HG02884 (cell line): Measurements from ENCODE around the gene UBE2N.
"Not testable (repeated sequence)": the region's sequence is repeated elsewhere in the genome, so short reads cannot be mapped to it uniquely, and the experiment has no call there.

Experiments used
- ATAC-seq: cut with Tn5 transposase; IDR thresholded peaks from one replicate; pipeline ENCODE4 v1.9.1; 2021; ENCODE audit warnings: mild to moderate bottlenecking, moderate library complexity; ENCODE audit not compliant: unreplicated experiment

The UBE2N gene

DNA sequence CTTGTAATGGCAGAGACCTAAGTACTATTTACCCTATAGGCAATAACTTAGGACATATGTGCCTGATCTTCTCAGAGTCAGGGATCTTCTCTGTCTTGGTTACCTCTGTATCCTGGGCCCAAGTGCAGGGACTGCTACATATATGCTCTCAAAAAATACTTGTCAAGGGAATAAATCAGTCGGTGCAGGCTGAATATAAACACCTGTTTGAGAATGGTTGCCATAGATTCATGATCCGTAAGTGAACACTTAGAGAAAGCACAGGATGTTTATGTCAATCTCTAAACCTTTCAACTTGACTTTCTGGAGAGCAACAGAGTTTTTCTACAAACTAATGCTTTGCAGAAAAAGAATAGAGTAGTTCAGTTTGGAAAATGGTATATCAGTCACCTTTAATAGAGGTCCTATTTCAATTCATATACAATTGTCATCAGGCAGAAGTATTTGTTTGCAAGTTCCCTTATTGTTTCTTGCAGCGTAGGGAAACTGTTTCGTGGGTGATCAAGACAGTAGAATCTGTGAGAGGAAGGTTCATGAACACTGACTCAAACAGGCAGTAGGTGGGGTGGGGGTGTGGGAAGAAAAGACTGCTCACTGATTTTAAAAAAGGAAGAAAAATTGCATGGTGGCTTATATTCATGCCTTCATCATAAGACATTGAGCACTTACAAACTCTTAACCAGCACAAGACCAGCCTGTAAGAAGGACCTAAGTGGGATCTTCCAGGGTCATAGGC is 6.0 kb upstream of the UBE2N start:
- no peak for ATAC-seq

DNA sequence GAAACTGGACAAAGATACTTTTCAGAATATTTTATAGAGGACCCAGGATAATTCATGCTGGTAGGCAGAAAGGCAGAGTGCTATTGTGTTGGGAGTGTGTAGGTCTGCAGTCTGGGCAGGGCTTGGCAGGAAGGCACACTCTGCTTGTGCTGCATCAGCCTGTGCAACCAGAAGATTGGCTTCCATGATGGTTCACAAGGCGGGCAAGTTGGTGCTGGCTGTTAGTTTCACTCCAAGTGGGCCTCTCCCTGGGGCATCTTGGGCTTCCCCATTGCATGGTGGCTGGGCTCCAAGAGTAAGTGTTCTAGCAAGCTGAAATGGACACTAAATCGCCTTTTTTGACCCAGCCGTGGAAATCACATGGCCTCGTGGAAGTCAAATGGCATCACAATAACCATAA is 1.8 kb upstream of the UBE2N start:
- no peak for ATAC-seq

DNA sequence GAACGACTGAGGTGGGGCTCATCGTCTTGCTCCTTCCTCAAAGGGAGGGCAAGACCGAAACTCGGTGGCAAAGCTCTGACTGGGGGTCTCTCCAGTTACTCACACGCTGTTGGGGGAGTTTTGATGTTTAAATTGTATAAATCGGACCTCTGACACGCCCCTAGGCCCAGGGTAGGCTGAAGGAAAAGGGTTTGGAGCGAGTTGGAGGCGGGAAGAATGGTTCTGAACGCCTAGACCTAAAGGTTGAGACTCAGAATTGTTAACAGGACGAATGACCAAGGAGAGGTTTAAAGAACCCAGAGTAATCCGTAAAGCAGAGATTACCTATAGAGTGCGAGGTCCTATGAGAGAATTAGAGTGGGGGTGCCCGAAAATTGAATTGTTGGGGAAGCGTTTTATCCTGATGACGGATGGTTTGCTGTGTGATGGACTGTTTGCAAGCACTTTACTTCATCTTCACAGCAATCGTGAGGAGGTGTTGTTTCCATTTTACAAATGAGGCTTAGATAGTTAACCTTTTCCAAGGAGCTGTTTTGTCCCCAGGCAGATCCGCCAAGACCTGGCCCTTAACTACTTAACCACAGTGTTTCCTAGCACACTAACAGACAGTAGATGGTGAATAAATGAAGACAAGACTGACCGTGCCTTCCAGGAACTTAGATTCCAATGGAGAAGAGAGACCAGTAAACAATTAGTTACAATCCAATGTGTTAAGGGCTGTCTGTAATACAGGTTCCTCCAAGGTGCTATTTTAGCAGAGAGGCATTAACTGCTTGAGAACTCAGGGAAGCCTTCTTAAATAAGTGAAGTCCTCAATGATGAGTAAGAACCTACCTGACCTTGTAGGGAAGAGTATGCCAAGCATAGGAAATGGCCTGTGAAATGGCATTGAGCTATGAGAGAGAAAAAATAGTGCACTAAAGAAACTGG is 929 bp upstream of the UBE2N start:
- no peak for ATAC-seq

DNA sequence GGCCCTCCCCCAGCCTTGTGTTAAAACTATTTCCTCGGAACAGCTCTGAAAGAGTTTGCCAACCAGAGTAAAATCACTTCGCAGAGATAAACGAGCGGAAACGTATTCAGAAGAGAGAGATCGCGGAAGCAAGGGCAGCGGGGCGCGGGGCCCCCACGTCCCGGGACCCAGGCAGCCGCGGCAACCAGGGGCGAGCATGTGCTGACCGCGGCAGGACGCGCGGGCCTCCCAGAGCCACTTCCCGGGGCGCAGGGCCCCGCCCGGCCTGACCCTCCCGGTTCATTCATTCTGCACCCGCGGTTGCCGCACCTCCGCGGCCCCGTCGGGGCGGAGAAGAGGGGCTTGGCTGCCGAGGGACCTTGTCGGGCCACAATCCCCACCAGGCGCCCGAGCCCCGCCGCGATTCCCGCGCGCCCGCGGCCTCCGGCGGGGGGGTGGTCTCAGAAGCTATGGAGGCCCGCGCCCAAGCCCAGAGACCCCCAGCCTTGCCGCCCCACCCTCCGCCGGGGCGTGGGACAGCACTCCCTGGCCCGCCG is 598 bp downstream of the UBE2N start:
- ATAC-seq = no peak

DNA sequence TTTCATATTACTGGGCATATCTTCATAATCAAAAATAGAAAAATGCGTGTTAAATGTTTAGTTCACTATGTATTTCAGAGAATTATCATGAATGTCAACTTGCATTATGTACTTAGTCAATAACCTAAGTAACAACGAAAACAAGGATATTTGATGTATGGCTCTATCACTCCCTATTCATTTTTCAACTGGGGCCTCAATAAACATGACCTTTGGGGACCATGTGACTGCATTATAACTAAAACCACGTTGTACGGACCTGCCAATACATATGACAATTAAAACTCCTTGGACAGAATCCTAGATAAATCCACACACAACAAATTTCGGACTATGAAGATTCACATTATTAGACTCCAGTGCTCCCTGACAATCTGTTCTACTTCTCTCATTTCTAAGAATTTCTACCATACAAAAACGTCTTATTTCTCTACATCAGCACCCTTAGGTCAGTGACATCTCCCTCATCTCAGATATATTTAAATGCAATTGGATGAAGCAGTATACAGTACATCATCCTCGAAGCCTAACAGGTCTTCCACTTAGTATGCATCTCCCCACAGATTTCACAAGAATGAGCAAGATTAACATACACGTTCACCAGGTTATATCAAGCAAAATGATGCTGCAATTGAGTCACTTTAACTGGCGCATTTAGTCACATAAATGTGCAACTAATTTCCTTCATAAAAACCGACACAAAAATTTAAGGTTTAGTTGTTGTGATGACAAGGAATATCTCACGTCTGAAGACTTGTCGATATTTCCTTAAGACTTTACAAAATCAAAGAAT is 1.5 kb downstream of the UBE2N start:
- no peak for ATAC-seq

DNA sequence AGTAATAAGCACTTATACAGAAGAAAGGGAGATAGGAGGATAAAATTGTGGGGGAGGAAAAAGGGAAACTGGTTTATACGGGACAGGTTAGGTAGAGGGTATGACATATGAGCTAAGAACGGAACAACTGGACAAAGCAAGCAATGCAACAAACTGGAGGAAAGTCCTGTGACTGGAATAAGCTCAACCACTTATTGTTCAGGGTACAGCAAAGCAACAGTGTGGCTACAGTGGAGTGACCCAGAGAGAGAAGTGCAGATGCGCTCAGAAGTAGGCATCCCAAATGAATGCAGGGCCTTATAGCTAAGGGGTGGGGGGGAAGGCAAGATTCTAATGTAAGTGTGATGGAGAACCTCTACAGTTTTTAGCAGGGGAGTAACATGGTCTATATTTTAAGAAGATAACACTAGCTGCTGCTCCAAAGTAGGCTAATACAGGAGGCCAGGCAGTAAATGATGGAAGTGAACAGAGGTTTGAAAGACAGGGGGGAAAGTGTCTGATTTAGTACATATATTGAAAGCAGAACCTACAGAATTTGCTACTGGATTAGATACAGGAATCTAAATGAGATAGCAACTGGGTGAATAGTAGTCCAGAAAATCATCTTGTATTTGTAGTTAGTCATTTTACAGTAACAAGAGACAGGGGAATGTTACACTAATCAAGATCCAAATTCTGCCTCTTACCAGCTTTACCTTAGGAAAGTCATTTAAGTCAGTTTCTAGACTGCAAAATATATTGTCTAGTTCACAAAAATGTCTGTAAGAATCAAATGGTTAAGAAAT is 3.3 kb downstream of the UBE2N start:
- ATAC-seq = no peak

DNA sequence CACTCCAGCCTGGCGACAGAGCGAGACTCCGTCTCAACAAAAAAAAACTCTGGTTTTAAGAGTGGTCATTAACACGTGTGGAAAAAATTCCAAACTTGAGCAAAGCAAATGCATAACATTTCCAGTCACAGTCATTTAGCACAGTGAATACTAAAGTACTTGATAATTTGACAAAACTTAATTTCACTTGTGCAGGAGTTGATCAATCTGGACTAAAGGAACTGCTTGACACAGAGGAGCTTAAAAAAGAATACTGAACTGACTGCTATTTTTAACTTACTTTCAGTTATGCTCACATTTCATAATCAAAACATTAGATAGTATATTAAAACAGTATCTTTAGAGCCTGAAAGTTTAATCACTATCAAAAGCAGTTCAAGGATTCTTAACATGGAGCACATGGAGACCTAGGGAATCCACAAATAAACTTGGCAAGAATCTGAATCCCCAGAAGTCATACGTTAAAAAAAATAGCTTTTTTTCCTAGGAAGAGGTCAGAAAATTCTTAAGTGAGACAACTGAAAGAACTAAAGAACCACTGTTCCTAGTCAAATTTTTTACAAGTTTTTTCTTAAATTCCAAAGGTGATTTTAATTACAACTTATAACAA is 7.4 kb downstream of the UBE2N start:
- no peak for ATAC-seq

DNA sequence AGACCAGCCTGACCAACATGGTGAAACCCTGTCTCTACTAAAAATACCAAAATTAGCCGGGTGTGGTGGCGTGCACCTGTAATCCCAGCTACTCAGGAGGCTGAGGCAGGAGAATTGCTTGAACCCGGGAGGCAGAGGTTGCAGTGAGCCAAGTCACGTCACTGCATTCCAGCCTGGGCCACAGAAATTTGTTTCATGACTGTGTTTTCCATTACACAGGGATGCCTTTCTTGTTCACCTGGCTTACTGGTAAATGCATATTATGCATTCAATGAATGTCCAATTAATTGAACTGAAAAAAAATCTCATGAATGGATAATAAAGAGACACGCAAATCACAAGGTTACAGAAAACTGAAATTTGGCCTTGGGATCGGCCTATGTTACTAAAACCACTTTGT is 9.7 kb downstream of the UBE2N start:
- not testable (repeated sequence) for ATAC-seq

DNA sequence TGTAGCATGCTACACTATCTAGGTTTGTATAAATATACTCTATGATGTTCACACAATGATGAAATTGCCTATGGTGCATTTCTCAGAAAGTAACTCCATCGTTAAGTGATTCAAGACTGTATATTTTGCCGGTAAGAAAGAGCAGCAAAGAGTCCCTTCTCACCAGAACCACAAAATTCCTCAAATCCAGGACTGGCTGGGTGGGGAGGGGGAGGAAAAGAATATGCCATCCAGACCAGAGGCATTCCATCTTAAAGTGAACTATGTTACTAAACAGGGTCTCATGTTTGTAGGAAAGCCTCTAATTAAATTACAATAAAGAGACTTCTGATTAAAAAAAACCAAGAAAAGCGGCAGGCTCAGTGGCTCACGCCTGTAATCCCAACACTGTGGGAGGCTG is 11.5 kb downstream of the UBE2N start:
- no peak for ATAC-seq

DNA sequence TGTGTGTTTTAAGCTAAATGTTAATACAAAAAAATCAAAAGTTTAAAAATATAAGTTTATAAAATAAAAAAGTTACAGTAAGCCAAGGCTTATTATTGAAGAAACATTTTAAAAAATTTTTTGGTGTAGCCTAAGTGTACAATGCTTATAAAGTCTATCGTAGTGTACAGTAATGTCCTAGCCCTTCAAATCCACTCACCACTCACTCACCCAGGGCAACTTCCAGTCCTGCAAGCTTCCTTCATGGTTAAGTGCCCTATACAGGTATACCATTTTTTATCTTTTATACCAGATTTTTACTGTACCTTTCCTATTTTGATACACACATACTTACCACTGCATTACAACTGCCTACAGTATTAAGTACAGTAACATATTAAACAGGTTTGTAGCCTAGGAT is 11.9 kb downstream of the UBE2N start:
- no peak for ATAC-seq

DNA sequence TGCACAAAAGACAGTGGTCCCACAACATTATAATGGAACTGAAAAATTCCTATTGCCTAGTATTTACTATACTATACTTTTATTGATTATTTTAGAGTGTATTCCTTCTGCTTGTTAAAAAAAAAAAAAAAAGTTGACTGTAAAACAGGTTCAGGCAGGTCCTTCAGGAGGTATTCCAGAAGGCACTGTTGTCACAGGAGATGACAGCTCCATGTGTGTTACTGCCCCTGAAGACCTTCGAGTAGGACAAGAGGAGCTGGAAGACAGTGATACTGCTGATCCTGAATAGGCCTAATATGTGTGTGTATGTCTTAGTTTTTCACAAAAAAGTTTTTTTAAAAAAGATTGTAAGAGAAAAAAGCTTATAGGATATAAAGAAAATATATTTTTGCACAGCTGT is 12.3 kb downstream of the UBE2N start:
- ATAC-seq = no peak

DNA sequence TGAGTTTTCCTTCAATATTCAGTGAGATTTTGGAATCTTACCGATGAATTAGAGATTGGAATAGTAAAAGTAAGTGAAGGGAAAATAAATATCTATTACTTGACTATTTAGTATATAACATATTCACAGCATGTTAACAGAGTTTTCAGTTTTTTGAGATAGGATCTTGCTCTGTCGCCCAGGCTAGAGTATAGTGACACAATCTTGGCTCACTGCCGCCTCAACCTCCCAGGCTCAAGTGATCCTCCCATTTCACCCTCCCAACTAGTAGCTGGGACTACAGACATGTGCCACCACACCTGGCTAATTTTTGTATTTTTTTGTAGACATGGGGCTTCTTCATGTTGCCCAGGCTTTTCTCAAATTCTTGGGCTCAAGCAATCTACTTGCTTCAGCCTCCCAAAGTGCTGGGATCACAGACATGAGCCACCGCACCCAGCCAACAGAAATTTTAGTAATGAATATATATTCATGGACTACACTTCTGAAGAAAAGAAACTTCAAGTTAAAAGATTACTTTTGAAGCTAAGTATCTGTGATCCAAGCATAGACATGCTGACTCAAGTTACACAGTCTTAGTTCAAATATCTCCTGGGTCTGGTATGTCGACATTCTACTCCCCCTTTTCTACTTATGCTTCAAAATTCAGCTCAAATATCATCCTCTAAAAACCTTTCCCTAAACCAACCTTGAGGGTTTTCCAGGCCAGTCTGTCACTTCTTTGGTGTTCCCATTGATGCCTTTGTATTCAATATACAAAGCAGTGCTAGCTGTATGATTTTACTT is 13.8 kb downstream of the UBE2N start:
- no peak for ATAC-seq

DNA sequence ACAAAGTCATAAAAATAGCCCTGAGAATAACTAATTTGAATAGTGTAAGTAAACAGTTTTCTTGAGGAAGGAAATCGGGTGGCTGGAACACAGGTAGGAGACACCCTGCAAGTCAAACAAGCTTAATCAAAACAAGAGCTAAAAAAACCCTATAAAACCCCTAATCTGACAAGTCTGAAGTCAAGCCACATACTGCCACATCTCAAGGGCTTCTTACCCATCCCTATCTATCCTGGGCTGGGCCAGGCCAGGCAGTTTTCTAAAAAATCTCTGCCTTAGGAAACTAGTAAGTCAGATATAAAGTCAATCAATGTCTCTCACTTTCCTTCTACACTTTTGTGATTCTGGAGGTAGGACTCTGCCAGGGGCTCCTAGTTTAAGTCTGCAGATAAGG is 15.3 kb downstream of the UBE2N start:
- ATAC-seq = no peak

DNA sequence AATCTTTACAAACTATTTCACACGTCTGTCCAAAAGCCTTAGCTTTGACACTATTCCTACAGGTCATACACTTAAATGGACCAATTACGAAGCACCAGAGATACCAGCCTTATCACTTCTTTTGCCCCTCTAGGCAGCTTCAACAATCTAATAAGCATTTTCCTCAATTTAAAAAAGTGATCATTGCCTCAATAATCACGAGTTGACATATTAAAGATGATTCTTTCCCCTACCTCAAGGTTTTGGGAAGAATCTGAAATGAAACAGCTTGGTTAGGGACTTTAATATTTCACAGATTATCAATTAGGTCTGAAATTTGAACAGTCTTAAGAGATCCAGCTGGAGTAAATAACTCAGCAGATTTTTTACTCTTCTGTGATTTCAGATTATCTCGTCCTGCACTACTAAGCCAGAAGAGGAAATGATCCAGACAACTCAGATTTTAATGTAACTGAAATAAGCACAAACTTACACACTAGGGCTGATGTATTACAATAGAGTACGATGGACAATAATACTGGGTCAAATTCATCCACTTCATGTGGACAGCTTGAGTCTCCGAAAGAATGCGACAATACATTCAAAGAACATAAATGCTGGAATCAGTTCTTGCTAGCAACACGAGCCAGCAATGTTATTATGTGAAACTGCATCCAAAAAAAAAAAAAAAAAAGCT is 15.9 kb downstream of the UBE2N start:
- ATAC-seq = no peak

DNA sequence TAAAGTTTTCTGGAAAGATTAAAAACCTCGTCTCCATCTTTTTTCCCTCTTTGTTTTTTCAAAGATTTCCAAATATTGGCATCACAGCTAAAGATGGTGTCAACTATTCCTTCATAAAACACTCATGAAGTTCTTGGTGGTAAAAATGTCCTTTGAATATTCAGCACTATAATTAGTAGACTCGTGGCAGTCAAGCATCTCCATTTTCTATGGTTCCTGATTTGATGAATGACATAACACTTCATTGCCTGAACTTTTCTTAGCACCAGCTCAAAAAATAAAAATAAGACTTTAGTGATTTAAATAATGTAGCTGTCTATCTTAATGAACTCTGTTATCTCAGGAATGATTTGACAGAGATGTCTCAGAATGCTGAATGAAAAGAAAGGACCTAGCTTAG is 19.7 kb downstream of the UBE2N start:
- no peak for ATAC-seq

DNA sequence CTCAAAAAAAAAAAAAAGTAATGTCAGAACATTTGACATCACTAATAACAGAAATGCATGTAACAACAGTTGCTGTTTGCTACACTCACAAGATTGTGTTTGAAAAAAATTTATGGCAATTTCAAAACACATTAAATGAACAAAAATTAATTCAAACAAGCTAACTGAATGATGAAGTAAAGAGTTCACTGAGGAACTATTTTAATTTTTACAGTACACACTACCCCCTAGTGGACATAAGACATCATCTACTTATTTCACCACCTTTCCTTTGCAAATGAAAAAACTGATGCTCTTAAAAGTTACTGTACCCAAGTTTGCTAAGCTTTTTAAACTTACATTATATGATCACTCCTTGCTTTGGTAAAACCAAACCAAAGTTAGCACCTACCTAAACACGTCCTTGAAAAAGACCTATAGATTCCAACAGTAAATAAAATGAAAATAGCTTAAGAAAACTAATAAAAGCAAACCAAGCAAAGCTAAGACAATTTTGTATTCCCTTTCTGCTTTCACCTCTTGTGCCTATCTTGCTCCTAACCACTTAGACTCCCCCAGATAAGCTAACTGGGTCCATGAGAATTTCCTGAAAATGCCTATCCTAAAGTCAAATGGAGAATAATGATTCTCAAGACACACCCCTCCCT is 22.2 kb downstream of the UBE2N start:
- ATAC-seq = no peak

DNA sequence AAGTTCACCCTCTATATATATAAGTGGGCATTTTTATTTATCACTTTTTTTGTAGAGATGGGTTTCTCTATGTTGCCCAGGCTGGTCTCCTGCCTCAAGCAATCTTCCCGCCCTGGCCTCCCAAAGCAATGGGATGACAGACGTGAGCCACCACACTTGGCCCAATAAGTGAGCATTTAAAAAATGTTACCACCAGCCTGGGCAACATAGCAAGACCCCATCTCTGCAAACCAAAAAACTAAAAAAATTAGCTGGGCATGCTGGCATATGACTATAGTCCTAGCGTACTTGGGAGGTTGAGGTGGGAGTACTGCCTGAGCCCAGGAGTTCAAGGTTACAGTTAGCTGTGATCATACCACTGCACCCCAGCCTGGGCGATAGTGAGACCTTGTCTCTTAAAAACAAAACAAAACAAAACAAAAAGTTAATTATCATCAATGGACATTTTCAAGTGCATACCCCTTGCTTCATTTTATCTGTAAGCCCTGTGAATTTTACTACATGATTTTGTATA is 23.7 kb downstream of the UBE2N start:
- no peak for ATAC-seq
